GM19035 (cell line): ENCODE data around the gene NAA25.
"Not testable (repeated sequence)": the region's sequence is repeated elsewhere in the genome, so short reads cannot be mapped to it uniquely, and the experiment has no call there.

ENCODE experiments used
- ATAC-seq: cut with Tn5 transposase; IDR thresholded peaks from one replicate; pipeline ENCODE4 v1.9.1; 2021; ENCODE audit not compliant: unreplicated experiment

Gene NAA25

DNA sequence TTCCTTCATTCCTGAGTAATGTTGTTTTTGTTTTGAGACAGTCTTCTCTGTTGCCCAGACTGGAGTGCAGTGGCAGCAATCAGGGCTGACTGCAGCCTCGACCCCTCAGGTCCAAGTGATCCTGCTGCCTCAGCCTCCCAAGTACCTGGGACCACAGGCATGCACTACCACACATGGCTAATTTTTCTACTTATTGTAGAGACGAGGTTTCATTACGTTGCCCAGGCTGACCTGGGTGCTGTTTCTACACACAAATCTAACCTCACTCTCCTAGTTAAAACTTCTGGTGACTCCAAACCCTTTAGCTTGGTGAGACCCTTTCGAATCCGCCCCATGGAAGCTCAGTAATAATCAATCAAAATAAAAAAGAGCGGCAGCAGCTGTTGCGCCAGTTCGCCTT, 96.9 kb downstream of the NAA25 start:
- ATAC-seq, result no peak

DNA sequence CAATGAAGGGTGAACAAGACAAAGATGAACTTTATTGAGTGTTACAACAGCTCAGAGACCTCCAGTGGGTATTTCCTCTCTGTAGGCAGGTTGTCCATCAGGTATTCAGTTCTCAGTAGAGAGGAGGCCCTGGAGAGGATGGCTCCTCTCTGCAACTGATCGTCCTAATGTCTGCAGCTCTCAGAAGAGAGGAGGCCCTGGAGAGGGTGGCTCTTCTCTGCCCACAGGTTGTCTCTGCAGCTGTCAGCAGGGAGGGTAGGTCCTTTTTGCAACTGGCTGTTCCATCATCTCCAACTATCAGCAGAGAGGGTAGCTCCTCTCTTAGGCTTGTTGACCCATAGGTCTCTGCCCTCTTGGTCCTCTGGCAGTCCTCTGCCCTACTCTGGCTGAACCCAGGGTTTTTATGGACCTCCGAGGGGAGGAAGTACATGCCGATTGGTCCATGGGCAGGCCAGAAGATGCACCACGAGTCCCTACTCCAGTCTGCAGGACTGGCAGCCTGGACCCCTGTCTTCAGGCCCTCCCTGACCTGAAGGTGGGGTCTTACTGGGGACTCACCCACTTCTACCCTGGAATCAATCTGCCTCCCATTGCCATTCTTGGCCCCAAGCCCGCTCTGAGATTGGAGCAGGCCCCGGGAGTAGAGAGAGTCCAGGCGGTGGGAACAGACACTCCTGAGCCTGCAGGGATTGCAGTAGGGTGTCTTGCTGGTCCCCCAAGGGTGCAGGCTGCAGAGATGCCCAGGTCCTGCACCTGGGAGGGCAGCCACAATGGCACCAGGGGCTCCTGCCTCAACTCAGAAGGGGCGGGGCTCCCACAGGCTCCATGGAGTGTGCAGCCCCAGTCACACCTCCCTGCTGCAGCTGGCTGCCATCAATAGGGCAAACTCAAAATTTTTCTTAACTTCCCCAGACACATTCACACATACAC, 97.9 kb downstream of the NAA25 start:
- ATAC-seq, result no peak

GRCh38 chr12:112009596-112009995, 99.0 kb downstream of the NAA25 start:
- ATAC-seq, result not testable (repeated sequence)

DNA sequence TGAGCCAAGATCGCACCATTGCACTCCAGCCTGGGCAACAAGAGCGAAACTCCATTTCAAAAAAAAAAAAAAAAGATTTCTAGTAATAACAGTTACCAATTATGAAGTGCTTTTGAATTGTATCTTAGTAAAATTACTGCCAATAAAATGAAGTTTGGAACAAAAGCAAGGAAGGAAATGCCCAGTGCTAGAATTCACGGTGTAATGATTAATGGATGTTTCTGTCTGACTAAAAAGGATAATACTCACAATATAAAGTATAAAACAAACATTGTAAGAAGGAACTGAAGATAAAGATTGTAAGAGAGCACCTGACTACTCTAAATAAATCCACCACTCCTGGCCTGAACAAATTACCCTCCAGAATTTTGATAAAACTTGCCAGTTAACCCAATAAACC, 99.7 kb downstream of the NAA25 start:
- no peak for ATAC-seq

DNA sequence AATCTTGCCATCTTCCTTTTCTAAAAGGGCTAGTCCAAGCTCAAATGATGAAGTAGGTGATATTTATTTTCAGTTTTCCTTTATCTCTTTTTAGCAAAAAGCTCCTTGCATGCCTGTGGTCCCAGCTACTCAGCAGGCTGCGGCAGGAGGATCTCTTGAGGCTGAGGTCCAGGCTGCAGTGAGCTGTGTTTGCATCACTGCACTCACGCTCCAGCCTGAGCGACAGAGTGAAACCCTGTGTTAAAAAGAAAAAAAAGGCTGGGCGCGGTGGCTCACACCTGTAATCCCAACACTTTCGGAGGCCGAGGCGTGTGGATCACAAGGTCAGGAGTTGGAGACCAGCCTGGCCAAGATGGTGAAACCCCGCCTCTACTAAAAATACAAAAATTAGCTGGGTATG, 100.6 kb downstream of the NAA25 start:
- no peak for ATAC-seq

- ATAC-seq, result no peak
Observed at GRCh38 chr12:112005419-112006395, 102.9 kb downstream of the NAA25 start.

- no peak for ATAC-seq
Observed at GRCh38 chr12:112004041-112004440, 104.5 kb downstream of the NAA25 start.

GRCh38 chr12:112001576-112001975, 107.0 kb downstream of the NAA25 start:
- no peak for ATAC-seq

- no peak for ATAC-seq
Observed at GRCh38 chr12:112000820-112001219, 107.8 kb downstream of the NAA25 start.

GRCh38 chr12:111999129-111999528, 109.5 kb downstream of the NAA25 start:
- ATAC-seq, result not testable (repeated sequence)

DNA sequence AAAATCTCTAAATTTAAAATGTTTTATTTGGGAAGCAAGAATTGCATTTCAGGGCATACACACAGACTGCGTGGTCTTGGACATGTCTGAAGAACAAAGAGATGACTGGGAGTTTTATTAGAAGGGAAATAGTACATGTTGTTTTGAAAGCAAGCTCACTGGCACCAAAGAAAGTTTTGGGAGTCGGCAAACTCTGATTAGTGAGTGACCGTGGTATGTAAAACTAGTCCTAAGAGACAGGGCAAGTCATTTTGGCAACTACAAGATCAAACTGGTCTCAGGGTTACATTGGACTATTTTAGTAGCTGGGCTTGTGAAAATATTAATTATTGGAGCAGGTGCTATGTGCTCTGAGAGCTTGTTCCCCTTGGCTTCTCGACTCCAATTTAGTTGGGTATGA, 110.6 kb downstream of the NAA25 start:
- no peak for ATAC-seq

DNA sequence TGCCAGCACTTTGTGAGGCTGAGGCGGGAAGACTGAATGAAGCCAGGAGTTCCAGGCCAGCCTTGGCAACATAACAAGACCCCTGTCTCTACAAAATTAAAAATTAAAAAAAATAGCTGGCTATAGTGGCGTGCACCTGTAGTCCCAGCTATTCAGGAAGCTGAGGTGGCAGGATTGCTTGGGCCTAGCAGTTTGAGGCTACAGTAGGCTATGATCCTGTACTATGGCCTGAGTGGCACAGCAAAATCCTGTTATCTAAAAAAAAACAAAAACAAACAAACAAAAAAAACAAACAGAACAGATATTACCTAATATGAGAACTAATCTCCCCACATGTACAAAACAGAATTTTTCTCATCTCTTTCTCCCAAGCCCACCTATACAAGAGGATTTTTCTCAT, 111.3 kb downstream of the NAA25 start:
- ATAC-seq, result no peak

GRCh38 chr12:111995782-111996480, 112.7 kb downstream of the NAA25 start:
- no peak for ATAC-seq

GRCh38 chr12:111994211-111995111, 114.1 kb downstream of the NAA25 start:
- not testable (repeated sequence) for ATAC-seq

- ATAC-seq, result no peak
Observed at GRCh38 chr12:111993292-111994150, 115.1 kb downstream of the NAA25 start.

DNA sequence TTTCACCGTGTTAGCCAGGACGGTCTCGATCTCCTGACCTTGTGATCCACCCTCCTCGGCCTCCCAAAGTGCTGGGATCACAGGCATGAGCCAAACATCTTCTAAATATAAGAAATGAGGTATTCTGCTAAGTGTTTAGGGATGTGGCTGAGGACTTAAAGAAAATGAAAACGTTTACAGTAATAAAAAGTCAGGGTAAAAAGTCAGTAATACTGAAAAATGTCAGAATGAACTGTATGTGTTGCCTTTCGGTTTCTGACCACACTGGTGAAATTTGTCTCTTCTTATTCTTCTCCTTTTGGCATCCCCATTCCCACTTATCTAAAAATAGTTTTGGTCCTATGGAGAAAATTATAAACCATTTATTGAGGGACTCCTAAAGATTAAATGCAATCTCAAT, 116.1 kb downstream of the NAA25 start:
- ATAC-seq, result no peak

GRCh38 chr12:111991946-111992345, 116.6 kb downstream of the NAA25 start:
- no peak for ATAC-seq

DNA sequence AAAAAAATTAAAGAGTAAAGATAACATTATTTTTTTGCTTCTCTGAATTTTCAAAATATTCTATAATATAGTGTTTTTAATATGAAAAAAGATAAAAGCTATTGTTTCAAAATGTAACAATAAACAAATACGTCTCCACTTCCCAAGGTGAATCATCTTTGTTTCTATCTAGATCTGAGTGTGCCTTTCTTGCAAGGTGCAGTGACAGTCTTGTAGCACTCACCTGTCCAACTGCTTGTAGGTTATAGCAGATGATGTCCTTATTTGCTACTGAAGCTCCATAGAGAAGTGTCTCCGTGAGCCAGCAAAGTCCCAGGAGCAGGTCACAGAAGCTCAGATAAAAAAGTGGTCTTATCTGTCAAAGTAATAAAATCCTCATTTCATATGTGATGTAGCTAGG, 117.0 kb downstream of the NAA25 start:
- ATAC-seq, result no peak

DNA sequence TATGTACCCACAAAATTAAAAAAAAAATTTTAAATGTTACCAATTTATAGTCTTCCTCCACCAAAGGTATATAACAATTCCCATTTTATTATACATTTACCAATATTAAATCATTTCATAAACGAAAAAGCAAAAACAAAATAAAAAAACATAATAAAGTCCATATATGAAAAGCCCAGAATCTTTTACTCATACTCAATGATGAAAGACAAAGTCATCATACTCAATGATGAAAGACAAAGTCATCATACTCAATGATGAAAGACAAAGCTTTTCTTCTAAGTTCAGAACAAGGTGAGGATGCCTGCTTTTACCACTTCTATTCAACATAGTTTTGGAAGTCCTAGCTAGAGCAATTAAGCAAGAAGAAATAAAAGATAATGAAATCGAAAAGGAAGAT, 123.8 kb downstream of the NAA25 start:
- no peak for ATAC-seq
